ENCODE results near the gene ZZZ3.

DNA sequence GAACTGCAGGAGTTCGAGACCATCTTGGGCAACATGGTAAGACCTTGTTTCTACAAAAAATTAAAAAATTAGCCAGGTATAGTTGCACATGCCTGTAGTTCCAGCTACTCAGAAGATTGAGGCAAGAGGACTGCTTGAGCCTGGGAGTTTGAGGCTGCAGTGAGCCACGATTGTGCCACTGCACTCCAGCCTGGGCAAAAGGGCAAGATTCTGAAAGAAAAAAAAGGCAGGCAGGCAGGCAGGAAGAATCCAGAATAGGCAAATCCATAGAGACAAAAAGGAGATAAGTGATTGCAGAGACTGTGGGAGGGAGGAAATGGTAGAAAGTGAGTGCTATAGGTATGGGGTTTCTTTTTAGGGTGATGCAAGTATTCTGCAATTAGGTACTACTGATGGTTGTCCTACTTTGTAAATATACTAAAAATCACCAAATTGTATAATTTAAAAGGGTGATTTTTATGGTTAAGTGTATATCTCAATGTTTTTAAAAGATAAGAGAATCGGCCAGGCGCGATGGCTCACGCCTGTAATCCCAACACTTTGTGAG lies 29.4 kb downstream of the ZZZ3 start:
- TF ChIP-seq, protein P1, sequence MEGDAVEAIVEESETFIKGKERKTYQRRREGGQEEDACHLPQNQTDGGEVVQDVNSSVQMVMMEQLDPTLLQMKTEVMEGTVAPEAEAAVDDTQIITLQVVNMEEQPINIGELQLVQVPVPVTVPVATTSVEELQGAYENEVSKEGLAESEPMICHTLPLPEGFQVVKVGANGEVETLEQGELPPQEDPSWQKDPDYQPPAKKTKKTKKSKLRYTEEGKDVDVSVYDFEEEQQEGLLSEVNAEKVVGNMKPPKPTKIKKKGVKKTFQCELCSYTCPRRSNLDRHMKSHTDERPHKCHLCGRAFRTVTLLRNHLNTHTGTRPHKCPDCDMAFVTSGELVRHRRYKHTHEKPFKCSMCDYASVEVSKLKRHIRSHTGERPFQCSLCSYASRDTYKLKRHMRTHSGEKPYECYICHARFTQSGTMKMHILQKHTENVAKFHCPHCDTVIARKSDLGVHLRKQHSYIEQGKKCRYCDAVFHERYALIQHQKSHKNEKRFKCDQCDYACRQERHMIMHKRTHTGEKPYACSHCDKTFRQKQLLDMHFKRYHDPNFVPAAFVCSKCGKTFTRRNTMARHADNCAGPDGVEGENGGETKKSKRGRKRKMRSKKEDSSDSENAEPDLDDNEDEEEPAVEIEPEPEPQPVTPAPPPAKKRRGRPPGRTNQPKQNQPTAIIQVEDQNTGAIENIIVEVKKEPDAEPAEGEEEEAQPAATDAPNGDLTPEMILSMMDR (IDR thresholded peaks at IDR 0.05) = no peak
- TF ChIP-seq EZH2phosphoT487 (IDR thresholded peaks at IDR 0.05) (no peak), EZH2 (IDR thresholded peaks at IDR 0.05) (no peak)
